T-helper 1 cell treated with Interleukin-12 subunit alpha and Interleukin-12 subunit beta and Interleukin-4 antibody, amounts not matched to agents 30 μg/mL and 1 μg/mL, for 36 hours (primary cell): ENCODE results near the gene GPER1.
"Not testable (repeated sequence)": the region's sequence is repeated elsewhere in the genome, so short reads cannot be mapped to it uniquely, and the experiment has no call there.

Experiments used
- H3K27ac Mint-ChIP-seq: one replicate; pipeline ENCODE4 v1.8.0; 2021; ENCODE audit warnings: mild to moderate bottlenecking, mixed read lengths
- H3K27me3 Mint-ChIP-seq: one replicate; pipeline ENCODE4 v1.8.0; 2021; ENCODE audit warnings: low read depth, mixed read lengths
- H3K36me3 Mint-ChIP-seq: one replicate; pipeline ENCODE4 v1.8.0; 2021; ENCODE audit warnings: low read depth, mixed read lengths
- H3K4me1 Mint-ChIP-seq: one replicate; pipeline ENCODE4 v1.8.0; 2021; ENCODE audit warnings: low read depth, mixed read lengths
- H3K4me3 Mint-ChIP-seq: one replicate; pipeline ENCODE4 v1.8.0; 2021; ENCODE audit warnings: mild to moderate bottlenecking, moderate library complexity, mixed read lengths
- H3K9me3 Mint-ChIP-seq: one replicate; pipeline ENCODE4 v1.8.0; 2021; ENCODE audit warnings: mixed read lengths

GPER1 gene

DNA sequence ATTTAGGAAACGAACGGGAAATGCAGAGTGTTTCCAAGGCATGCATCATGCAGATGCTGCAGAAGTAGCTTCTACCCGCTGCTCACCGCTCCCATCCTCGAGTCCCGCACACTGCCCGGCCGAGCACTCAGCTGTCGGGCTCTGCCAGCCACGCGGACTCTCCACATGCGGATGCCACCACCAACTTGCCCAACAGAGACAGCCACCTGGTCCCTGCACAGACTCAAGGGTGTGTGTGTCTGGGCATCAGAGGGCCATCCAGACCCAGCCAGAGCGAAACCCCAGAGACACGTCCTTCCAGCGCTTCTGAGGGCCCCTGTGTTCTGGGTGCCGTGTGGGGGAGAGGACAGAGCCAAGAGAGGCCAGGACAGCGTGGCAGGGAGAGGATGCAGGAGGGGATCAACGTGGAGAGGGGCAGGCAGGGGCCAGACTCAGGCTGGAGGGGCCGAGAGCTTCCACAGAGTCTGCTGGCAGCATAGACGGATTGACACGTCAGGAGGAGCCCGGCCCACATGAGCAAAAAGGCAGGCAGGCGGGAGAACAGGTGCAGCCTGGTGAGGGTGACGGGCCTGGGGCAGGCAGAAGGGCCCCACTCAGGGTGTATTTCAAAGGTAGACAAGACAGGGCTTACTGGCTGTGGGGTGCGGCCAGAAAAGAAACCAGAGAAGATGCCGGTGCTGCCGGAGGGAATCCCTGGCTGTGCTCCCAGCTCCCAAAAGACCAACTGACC is 18.3 kb downstream of the GPER1 start:
- no peaks in the 10 kb centered on the region for H3K36me3 Mint-ChIP-seq
- no peaks in the 10 kb centered on the region for H3K27me3 Mint-ChIP-seq
- no peak overlapping the region for H3K4me3 Mint-ChIP-seq
- no peaks in the 10 kb centered on the region for H3K9me3 Mint-ChIP-seq
- H3K27ac Mint-ChIP-seq: no peak overlapping the region
- peaks cover 10% of the 10 kb centered on the region for H3K4me1 Mint-ChIP-seq

DNA sequence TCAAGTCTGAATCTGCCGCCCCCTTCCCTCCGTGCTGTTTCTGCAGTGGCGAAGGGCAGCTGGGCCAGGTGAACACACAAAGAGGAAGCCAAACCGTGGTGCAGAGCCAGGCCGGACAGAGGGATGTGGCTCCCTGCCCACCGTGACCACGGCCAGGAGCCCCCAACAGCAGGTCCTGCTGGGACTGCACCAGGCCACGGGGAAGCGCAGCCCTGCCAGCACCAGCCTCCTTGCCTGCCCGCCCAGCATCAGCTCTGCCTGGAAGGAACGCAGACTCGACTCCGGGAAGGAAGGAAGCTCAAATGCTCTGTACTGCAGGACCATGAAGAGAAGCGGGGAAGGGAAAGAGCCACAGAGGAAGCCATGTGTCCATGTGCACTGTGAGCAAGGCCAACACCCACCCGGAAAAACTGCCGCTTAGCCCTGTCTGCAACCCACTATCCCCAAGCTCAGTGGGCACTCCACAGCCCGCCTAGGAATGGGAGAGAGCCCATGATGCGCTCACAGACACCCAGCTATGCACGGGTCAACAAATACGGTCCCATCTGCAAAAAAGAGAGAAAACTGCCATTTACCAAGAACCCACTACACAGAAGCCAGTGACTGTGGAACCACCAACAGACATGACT is 19.0 kb downstream of the GPER1 start:
- Mint-ChIP-seq H3K4me3 (no peak overlapping the region), H3K36me3 (no peaks in the 10 kb centered on the region), H3K4me1 (peaks cover 10% of the 10 kb centered on the region), H3K9me3 (no peaks in the 10 kb centered on the region), H3K27me3 (no peaks in the 10 kb centered on the region), H3K27ac (no peak overlapping the region)

DNA sequence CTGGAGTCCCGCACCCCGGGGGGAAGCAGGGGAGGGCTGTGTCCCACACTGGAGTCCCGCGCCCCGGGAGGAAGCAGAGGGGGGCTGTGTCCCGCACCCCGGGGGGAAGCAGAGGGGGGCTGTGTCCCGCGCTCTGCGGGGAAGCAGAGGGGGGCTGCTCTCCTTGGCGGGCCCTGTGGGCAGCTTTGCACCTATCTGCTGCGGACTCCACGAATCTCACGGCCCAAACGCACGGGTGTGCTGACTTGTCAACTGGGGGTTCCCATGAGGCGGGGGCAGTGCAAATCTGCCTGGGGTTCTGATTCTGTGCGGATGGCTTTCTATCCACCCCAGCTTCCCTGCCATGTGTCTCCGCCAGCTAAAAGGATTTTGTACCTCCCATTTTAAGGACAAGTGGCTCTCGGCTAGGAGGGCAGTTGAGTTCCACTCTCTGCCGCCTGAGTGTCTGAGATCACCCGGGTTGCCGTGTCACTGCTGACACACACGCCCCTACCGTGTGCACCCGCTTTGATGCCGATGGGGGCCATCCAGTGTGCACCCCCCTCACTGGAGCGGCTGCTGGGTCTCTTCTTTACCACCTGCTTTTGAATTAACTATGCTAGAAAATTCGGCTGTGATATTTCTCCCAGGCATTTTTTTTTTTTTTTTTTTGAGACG is 20.5 kb downstream of the GPER1 start:
- Mint-ChIP-seq H3K4me3 (no peak overlapping the region), H3K27ac (no peak overlapping the region), H3K9me3 (no peaks in the 10 kb centered on the region), H3K4me1 (peaks cover 6% of the 10 kb centered on the region), H3K36me3 (no peaks in the 10 kb centered on the region), H3K27me3 (no peaks in the 10 kb centered on the region)

DNA sequence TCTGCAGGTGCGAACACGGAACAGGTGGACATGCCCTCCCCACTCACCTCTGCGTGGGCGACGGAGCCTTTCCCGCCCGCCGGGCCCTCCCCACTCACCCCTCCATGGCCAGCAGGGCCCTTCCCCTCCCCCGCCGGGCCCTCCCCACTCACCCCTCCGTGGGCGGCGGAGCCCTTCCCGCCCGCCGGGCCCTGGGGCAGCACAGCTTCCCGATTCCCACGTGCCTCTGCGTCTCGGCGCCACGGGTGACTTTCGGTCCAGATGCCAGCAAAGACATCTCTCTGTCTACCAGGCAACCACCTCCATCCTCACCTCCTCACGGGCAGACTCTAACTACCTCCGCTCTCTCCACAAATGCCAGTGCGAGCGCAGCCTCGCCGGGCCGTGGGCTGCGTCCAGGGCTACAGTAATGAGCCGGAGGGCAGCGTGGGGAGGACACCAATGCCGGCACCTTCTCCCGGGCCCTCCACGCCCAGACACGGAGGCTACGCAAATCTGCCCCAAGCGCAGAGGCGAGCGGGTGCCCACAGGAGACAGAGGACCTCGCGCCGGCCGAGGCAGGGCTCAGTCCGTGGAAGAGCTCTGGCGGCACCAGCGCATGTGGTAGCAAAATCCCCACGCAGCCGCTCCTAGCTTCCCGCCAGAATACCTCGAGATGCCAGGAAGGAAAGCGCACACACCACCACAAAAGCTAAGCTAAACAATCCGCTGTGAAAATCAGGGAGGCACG is 21.8 kb downstream of the GPER1 start:
- Mint-ChIP-seq H3K4me1 (peaks cover 1% of the 10 kb centered on the region), H3K4me3 (no peak overlapping the region), H3K9me3 (no peaks in the 10 kb centered on the region), H3K27me3 (no peaks in the 10 kb centered on the region), H3K36me3 (no peaks in the 10 kb centered on the region), H3K27ac (no peak overlapping the region)

DNA sequence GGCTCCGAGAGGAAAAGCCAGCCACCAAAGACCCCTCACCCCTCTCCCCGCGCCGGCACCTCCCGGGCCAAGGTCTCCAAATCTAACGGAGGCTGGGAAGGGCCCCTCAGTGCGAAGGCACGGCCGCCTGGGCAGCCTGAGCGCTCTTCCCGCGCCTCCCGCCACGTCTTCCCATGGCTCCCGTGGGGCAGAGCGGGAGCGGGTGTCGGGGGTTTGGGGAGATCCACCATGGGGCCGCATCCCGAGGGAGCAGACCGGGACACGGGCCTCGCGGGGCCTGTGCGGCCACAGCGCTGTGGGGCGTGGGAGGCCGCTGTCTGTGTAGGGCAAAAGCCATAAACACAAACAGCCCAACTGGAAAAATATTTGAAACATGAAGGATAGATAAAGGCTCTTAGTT is 22.4 kb downstream of the GPER1 start:
- Mint-ChIP-seq H3K27me3 (no peaks in the 10 kb centered on the region), H3K4me1 (no peaks in the 10 kb centered on the region), H3K4me3 (no peak overlapping the region), H3K9me3 (no peaks in the 10 kb centered on the region), H3K27ac (no peak overlapping the region), H3K36me3 (no peaks in the 10 kb centered on the region)

DNA sequence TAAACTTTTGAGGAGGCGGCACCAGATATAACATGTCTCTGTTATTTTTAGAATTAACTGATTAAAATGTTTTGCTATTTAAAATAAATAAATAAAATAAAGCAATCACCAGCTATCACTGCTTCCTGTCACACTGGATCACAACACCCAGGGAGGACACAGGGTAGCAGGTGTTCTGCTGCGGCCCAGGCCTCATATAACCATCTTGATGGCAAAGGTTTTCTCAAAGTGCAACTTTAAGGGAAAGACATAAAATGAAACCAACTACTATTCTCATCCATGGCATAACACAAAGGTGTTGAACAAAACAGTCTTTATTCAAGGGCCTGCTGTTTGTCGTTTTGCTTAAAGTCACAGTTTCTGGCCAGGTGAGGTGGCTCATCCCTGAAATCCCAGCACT is 23.2 kb downstream of the GPER1 start:
- H3K9me3 Mint-ChIP-seq: no peaks in the 10 kb centered on the region
- no peak overlapping the region for H3K4me3 Mint-ChIP-seq
- H3K27ac Mint-ChIP-seq: no peak overlapping the region
- no peaks in the 10 kb centered on the region for H3K36me3 Mint-ChIP-seq
- no peaks in the 10 kb centered on the region for H3K4me1 Mint-ChIP-seq
- no peaks in the 10 kb centered on the region for H3K27me3 Mint-ChIP-seq

DNA sequence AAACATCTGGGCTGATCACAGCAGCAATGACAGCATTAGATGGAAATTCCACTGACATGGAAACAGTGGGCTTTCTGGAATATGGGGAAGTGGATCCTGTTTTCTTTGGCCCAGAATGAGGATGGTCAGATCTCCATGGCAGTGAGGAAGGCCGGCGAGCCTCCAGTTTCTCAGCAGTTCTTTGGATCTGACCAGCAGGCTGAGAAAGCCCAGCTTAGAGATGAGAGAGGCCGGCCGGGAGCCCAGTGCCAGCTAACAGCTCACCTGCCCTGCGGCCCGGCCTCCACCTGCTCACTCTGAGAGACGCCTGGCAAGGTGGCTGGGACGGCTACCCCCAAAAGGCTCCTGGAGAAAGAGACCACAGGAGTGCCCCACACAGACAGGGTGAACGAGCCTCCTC is 24.2 kb downstream of the GPER1 start:
- Mint-ChIP-seq H3K27ac (no peak overlapping the region), H3K9me3 (no peaks in the 10 kb centered on the region), H3K27me3 (no peaks in the 10 kb centered on the region), H3K4me3 (no peak overlapping the region), H3K4me1 (no peaks in the 10 kb centered on the region), H3K36me3 (no peaks in the 10 kb centered on the region)

DNA sequence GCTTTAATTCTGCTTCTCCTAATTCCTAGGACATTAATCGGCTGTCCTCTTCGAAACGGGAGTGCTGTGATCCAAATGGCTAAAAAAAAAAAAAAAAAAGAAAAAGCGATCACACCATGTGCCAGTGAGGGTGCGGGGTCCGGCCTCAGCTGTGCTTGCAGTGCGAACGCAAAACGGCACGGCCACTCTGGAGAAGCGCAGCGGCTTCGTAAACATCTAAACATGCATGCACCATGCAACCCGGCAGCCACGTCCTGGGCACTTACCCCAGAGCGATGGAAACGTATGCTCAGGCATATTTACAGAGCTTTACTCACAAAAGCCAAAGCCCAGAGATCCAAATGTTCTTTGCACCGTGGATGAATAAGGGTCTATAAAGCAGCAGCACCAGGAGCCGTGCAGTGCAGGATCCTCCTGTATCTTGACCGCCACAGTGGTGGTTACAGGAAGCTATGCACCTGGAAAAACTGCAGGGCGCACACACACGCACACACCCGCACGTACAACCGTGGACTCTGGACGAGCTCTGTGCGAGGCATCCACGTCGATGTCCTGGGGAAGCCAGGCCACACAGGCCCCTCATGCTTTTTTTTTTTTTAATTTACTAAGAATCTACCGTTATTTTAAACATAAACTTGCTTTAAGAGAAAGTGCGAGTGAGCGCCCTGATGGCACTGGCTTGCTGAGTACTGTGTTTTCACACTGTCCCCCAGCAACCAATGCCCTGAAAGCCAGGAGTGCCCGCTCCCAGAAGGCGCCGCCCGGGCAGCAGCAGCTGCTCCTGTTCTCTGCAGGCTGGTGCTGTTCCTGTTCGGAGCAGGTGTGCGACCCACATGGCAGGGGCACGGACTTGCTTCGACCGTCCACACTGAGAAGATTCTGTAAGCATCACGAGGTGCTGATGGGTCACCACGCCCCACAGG is 25.0 kb downstream of the GPER1 start:
- no peak overlapping the region for H3K27ac Mint-ChIP-seq
- no peaks in the 10 kb centered on the region for H3K4me1 Mint-ChIP-seq
- no peaks in the 10 kb centered on the region for H3K36me3 Mint-ChIP-seq
- H3K9me3 Mint-ChIP-seq: peaks cover 3% of the 10 kb centered on the region
- H3K27me3 Mint-ChIP-seq: no peaks in the 10 kb centered on the region
- H3K4me3 Mint-ChIP-seq: no peak overlapping the region

DNA sequence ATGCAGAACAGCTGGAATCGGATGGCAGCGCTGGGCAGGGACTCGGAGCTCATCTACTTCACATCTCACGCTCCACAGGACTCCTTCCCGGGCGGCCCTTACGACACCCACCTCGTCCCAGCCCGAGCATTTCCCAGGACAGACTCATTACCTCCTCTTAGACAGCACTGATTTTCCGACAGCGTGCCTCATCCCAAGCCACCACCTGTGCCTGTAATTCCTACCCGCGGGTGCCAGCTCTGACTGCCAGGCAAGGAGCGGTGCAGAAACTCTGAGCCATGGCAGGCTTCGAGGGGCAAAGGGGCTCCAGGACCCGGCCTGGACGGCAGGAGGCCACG is 25.6 kb downstream of the GPER1 start:
- Mint-ChIP-seq H3K27ac (no peak overlapping the region), H3K4me1 (no peaks in the 10 kb centered on the region)

DNA sequence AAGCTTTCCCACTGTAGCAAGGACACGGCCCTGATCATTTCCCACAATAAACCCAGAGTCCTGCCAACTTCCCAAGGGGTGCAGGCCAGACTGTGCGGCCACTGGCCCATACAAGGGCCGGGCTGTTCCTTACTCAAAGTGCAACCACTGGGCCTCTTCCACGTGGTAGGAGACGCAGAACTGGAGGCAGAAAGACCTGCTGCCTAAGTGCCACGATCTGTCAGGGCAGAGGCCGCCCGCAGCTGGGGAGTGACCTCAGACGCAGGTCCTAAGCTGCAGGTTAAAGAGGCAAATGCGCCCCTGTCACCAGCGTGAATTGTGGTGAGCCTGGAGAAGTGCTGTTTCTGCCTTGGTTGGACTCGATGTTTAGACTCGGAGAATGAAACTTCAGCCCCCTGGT is 26.2 kb downstream of the GPER1 start:
- H3K9me3 Mint-ChIP-seq: peaks cover 3% of the 10 kb centered on the region
- H3K27ac Mint-ChIP-seq: no peak overlapping the region
- no peaks in the 10 kb centered on the region for H3K27me3 Mint-ChIP-seq

More for the DNA sequence above, 25.6 kb downstream of the GPER1 start:
- H3K4me3 Mint-ChIP-seq: no peak overlapping the region
- H3K27me3 Mint-ChIP-seq: no peaks in the 10 kb centered on the region
- H3K36me3 Mint-ChIP-seq: no peaks in the 10 kb centered on the region
- peaks cover 3% of the 10 kb centered on the region for H3K9me3 Mint-ChIP-seq

DNA sequence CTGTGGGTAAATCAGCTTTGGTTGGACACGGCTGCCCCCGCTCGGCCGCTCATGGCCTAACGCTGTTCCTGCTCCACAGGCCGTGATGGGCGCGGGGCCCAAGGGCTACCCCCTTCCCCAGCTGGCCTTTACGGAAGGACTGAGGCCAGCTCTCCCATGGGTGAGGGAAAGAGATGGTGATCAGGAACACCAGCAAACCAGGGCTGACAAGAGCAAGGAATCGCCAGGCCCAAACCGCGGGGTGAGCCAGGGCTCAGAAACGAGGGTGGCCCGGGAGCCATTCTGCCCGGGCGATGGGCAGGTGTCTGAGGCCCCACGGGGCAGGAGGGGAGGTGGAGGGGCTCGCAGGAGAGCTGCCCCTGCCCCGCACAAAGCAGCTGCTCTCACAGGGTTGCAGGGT is 26.6 kb downstream of the GPER1 start:
- H3K27me3 Mint-ChIP-seq: no peaks in the 10 kb centered on the region
- H3K27ac Mint-ChIP-seq: no peak overlapping the region
- H3K4me3 Mint-ChIP-seq: no peak overlapping the region
- no peaks in the 10 kb centered on the region for H3K36me3 Mint-ChIP-seq
- H3K4me1 Mint-ChIP-seq: peaks cover 3% of the 10 kb centered on the region
- peaks cover 3% of the 10 kb centered on the region for H3K9me3 Mint-ChIP-seq

More for the DNA sequence above, 26.2 kb downstream of the GPER1 start:
- H3K4me1 Mint-ChIP-seq: peaks cover under 1% of the 10 kb centered on the region
- no peak overlapping the region for H3K4me3 Mint-ChIP-seq
- H3K36me3 Mint-ChIP-seq: no peaks in the 10 kb centered on the region

DNA sequence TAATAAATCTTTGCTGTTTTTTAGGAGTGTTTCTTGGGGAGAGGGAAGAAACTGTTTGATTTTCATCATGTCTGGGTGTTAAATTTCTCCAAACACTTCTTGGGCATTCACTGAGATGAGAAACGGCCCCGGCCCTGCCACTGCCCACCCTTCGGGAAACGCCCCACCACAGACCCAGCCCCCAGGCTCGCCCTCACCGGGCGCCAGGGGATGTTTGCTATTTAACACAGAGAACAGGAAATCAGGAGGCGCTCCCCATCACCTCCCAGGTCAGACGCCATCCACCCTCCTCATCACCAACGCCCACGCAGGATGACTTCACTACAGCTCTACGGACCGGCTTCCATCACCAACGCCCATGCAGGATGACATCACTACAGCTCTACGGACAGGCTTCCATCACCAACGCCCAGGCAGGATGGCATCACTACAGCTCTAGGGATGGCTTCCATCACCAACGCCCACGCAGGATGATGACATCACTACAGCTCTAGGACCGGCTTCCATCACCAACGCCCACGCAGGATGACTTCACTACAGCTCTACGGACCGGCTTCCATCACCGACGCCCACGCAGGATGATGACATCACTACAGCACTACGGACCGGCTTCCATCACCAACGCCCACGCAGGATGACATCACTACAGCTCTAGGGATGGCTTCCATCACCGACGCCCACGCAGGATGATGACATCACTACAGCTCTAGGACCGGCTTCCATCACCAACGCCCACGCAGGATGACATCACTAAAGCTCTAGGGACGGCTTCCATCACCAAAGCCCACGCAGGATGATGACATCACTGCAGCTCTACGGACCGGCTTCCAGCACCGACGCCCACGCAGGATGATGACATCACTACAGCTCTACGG is 27.5 kb downstream of the GPER1 start:
- H3K4me3 Mint-ChIP-seq, H3K27me3 Mint-ChIP-seq, H3K36me3 Mint-ChIP-seq, H3K4me1 Mint-ChIP-seq, H3K27ac Mint-ChIP-seq, H3K9me3 Mint-ChIP-seq: not testable (repeated sequence)

DNA sequence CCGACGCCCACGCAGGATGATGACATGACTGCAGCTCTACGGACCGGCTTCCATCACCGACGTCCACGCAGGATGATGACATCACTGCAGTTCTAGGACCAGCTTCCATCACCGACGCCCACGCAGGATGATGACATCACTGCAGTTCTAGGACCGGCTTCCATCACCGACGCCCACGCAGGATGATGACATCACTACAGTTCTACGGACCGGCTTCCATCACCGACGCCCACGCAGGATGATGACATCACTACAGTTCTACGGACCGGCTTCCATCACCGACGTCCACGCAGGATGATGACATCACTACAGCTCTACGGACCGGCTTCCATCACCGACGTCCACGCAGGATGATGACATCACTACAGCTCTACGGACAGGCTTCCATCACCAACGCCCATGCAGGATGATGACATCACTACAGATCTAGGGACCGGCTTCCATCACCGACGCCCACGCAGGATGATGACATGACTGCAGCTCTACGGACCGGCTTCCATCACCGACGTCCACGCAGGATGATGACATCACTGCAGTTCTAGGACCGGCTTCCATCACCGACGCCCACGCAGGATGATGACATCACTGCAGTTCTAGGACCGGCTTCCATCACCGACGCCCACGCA is 28.6 kb downstream of the GPER1 start:
- H3K27me3 Mint-ChIP-seq, H3K4me1 Mint-ChIP-seq, H3K9me3 Mint-ChIP-seq, H3K27ac Mint-ChIP-seq, H3K4me3 Mint-ChIP-seq, H3K36me3 Mint-ChIP-seq: not testable (repeated sequence)
